Lower leg skin (tissue), 3 donors: ENCODE data around the gene DNAH14.

Source experiments
- CTCF ChIP-seq, 3 donors: fragments of 450-650 bp; IDR thresholded peaks; one replicate each; pipeline ENCODE4 v1.5.1; 2016; ENCODE audit warnings: antibody characterized with exemption in 3 of 3, mild to moderate bottlenecking in 3 of 3, moderate library complexity in 2 of 3
- POLR2A ChIP-seq, 2 donors: fragments of 450-650 bp; IDR thresholded peaks; one replicate each; pipeline ENCODE4 v1.6.1; 2016 to 2017; ENCODE audit warnings: antibody characterized with exemption in 2 of 2, mild to moderate bottlenecking in 1 of 2, moderate library complexity in 1 of 2

GRCh38 chr1:224884361-224884801 lies 45.1 kb upstream of the DNAH14 start:
- TF ChIP-seq CTCF (IDR thresholded peaks at IDR 0.05) (no peak), POLR2A (IDR thresholded peaks at IDR 0.05) (no peak)
